ENCODE data around the gene AP1S1. TPM values are rescaled to one million over a fixed set of nuclear protein-coding genes. Genes with fewer than 3 reads are reported as not detected.

AP1S1 gene
- total and polyA plus RNA-seq, 2 of the 13 experiments (the other 11 are each of a cell fraction or from before 2014, with no cell fraction given) = 57.5 to 68.1 TPM

DNA sequence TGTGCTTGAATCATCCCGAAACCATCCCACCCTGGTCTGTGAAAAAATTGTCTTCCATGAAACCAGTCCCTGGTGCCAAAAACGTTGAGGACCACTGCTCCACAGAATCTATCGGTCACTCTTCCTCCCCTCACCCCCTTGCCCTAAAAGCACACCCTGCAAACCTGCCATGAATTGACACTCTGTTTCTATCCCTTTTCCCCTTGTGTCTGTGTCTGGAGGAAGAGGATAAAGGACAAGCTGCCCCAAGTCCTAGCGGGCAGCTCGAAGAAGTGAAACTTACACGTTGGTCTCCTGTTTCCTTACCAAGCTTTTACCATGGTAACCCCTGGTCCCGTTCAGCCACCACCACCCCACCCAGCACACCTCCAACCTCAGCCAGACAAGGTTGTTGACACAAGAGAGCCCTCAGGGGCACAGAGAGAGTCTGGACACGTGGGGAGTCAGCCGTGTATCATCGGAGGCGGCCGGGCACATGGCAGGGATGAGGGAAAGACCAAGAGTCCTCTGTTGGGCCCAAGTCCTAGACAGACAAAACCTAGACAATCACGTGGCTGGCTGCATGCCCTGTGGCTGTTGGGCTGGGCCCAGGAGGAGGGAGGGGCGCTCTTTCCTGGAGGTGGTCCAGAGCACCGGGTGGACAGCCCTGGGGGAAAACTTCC is 28.2 kb upstream of the AP1S1 start (continued):
- TF ChIP-seq, protein P1, sequence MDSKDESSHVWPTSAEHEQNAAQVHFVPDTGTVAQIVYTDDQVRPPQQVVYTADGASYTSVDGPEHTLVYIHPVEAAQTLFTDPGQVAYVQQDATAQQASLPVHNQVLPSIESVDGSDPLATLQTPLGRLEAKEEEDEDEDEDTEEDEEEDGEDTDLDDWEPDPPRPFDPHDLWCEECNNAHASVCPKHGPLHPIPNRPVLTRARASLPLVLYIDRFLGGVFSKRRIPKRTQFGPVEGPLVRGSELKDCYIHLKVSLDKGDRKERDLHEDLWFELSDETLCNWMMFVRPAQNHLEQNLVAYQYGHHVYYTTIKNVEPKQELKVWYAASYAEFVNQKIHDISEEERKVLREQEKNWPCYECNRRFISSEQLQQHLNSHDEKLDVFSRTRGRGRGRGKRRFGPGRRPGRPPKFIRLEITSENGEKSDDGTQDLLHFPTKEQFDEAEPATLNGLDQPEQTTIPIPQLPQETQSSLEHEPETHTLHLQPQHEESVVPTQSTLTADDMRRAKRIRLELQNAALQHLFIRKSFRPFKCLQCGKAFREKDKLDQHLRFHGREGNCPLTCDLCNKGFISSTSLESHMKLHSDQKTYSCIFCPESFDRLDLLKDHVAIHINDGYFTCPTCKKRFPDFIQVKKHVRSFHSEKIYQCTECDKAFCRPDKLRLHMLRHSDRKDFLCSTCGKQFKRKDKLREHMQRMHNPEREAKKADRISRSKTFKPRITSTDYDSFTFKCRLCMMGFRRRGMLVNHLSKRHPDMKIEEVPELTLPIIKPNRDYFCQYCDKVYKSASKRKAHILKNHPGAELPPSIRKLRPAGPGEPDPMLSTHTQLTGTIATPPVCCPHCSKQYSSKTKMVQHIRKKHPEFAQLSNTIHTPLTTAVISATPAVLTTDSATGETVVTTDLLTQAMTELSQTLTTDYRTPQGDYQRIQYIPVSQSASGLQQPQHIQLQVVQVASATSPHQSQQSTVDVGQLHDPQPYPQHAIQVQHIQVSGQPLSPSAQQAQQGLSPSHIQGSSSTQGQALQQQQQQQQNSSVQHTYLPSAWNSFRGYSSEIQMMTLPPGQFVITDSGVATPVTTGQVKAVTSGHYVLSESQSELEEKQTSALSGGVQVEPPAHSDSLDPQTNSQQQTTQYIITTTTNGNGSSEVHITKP (CRISPR knock-in tag; IDR thresholded peaks at IDR 0.05; ENCODE audit: low read depth) = peak; percentile 39; the same call in 1 of the 2 replicates
- no peak; the same call in 1 of the 2 replicates for TF ChIP-seq SP140L (CRISPR knock-in tag; IDR thresholded peaks at IDR 0.05; ENCODE audit: borderline replicate concordance)
- TF ChIP-seq CHD4 (IDR thresholded peaks at IDR 0.05; ENCODE audit: borderline replicate concordance, low read length) = no peak; the same call in 1 of the 2 replicates
- 0 out of 2 replicates have a peak, but pooled peaks have one; percentile 5 for TF ChIP-seq RAD21 (CRISPR knock-in tag; IDR thresholded peaks at IDR 0.05)
- TF ChIP-seq GATAD2A (CRISPR knock-in tag; IDR thresholded peaks at IDR 0.05) = no peak; the same call in 1 of the 2 replicates
- TF ChIP-seq, protein P2, sequence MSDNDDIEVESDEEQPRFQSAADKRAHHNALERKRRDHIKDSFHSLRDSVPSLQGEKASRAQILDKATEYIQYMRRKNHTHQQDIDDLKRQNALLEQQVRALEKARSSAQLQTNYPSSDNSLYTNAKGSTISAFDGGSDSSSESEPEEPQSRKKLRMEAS (IDR thresholded peaks at IDR 0.05) = peak; percentile 98
- TF ChIP-seq THAP11 (CRISPR knock-in tag; IDR thresholded peaks at IDR 0.05) = 0 out of 2 replicates have a peak, but pooled peaks have one; percentile 11
- TF ChIP-seq ZNF367 (CRISPR knock-in tag; IDR thresholded peaks at IDR 0.05; ENCODE audit: borderline replicate concordance) = no peak
- peak; percentile 74; the same call in 1 of the 2 replicates for TF ChIP-seq ZNF121 (CRISPR knock-in tag; IDR thresholded peaks at IDR 0.05)
- TF ChIP-seq ZNF563 (CRISPR knock-in tag; IDR thresholded peaks at IDR 0.05) = peak; percentile 56
- TF ChIP-seq MEIS1 (CRISPR knock-in tag; IDR thresholded peaks at IDR 0.05; ENCODE audit: borderline replicate concordance) = peak; percentile 64; the same call in 1 of the 2 replicates
- TF ChIP-seq, protein P3, sequence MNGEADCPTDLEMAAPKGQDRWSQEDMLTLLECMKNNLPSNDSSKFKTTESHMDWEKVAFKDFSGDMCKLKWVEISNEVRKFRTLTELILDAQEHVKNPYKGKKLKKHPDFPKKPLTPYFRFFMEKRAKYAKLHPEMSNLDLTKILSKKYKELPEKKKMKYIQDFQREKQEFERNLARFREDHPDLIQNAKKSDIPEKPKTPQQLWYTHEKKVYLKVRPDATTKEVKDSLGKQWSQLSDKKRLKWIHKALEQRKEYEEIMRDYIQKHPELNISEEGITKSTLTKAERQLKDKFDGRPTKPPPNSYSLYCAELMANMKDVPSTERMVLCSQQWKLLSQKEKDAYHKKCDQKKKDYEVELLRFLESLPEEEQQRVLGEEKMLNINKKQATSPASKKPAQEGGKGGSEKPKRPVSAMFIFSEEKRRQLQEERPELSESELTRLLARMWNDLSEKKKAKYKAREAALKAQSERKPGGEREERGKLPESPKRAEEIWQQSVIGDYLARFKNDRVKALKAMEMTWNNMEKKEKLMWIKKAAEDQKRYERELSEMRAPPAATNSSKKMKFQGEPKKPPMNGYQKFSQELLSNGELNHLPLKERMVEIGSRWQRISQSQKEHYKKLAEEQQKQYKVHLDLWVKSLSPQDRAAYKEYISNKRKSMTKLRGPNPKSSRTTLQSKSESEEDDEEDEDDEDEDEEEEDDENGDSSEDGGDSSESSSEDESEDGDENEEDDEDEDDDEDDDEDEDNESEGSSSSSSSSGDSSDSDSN (CRISPR knock-in tag; IDR thresholded peaks at IDR 0.05) = no peak; the same call in 1 of the 2 replicates
- TF ChIP-seq ZNF792 (CRISPR knock-in tag; IDR thresholded peaks at IDR 0.05) = peak; percentile 69; the same call in 1 of the 2 replicates
- peak in 1 of 2 experiments; percentile 57; a peak in 1 of 4 replicates for TF ChIP-seq EP300 (IDR thresholded peaks at IDR 0.05; ENCODE audit: low read depth in 2 of 2, low read length in 2 of 2)
- peak; percentile 66; the same call in 1 of the 2 replicates for TF ChIP-seq EP300 (CRISPR knock-in tag; IDR thresholded peaks at IDR 0.05; ENCODE audit: borderline replicate concordance)
- peak; percentile 34; the same call in 1 of the 2 replicates for TF ChIP-seq RBAK (CRISPR knock-in tag; IDR thresholded peaks at IDR 0.05)
- TF ChIP-seq GLI4 (CRISPR knock-in tag; IDR thresholded peaks at IDR 0.05; ENCODE audit: borderline replicate concordance) = peak; percentile 50; the same call in 1 of the 2 replicates
- TF ChIP-seq ZNF841 (CRISPR knock-in tag; IDR thresholded peaks at IDR 0.05; ENCODE audit: borderline replicate concordance) = no peak
- TF ChIP-seq SOX6 (IDR thresholded peaks at IDR 0.05) = no peak
- no peak for TF ChIP-seq SOX6 (CRISPR knock-in tag; IDR thresholded peaks at IDR 0.05)
- peak; percentile 57 for TF ChIP-seq KLF6 (CRISPR knock-in tag; IDR thresholded peaks at IDR 0.05)
- no peak for TF ChIP-seq KMT2A (CRISPR knock-in tag; IDR thresholded peaks at IDR 0.05)
- no peak for TF ChIP-seq ZNF713 (CRISPR knock-in tag; IDR thresholded peaks at IDR 0.05)
- 0 out of 2 replicates have a peak, but pooled peaks have one; percentile 10 for TF ChIP-seq ZNF543 (CRISPR knock-in tag; IDR thresholded peaks at IDR 0.05)

All from HepG2 (cell line).